HG02623 (cell line): ENCODE measurements around the gene COA3.
"Not testable (repeated sequence)": the region's sequence is repeated elsewhere in the genome, so short reads cannot be mapped to it uniquely, and the experiment has no call there.

Experiments
- ATAC-seq: cut with Tn5 transposase; IDR thresholded peaks from one replicate; pipeline ENCODE4 v1.9.1; 2021; ENCODE audit warnings: moderate library complexity; ENCODE audit not compliant: unreplicated experiment

Gene COA3

DNA sequence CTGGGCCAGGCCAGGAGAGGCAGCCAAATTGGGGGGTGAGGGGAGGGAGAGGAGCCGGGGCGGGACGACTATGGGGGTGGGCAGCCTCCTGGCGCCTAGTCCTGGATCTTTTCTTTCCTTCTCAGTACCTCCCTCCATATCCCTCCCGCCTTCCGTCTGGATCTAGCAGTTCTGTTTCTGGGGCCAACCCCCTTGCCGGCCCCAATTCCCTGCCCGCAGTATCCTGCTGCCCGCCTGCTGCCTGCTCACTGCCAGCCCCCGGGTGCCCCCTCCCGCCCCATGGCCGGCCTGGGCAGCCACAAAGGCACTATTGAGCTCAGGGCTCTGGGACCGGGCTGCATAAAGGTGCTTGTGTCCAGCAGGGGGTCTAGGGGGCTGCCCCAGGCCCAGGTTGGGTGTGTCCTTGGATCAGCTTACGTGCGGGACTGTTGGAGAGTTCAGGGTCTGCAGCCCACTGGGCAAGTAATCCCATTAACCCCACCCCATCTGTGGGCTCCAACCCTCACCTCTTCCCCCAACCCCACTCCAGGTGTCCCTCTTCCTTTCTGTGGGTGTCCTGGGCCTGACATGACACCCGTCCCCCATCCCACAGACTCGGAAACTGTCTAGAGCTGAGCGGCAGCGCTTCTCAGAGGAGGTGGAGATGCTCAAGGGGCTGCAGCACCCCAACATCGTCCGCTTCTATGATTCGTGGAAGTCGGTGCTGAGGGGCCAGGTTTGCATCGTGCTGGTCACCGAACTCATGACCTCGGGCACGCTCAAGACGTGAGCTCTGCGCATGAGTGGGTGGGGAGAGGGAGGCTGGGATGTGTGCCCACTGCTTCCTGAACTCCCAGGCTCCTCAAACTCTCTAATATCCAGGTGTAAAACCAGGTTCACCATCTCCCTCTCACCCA is 16.1 kb downstream of the COA3 start:
- ATAC-seq, result no peak

- no peak for ATAC-seq
Measured at GRCh38 chr17:42781639-42782165, 16.8 kb downstream of the COA3 start.

DNA sequence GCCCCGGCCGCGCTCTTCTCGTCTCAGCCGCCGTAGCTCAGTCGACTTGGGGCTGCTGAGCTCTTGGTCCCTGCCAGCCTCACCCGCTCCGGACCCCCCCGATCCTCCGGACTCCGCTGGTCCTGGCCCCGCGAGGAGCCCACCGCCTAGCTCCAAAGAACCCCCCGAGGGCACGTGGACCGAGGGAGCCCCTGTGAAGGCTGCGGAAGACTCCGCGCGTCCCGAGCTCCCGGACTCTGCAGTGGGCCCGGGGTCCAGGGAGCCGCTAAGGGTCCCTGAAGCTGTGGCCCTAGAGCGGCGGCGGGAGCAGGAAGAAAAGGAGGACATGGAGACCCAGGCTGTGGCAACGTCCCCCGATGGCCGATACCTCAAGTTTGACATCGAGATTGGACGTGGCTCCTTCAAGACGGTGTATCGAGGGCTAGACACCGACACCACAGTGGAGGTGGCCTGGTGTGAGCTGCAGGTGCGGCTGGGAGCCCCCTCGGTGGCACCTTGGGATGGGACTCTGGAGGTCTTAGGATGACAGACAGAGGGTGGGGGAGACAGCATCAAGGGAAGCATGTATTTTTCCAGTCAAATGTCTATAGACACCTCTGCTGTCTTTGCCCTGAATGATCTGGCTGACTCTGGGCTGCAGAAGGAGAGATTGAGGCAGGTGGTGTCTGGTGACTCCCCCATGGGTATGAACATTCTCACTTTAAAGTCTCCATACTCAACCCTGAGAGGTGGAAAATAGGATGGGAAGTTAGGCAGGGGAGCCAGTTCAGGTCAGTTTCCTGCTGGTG is 17.5 kb downstream of the COA3 start:
- no peak for ATAC-seq

DNA sequence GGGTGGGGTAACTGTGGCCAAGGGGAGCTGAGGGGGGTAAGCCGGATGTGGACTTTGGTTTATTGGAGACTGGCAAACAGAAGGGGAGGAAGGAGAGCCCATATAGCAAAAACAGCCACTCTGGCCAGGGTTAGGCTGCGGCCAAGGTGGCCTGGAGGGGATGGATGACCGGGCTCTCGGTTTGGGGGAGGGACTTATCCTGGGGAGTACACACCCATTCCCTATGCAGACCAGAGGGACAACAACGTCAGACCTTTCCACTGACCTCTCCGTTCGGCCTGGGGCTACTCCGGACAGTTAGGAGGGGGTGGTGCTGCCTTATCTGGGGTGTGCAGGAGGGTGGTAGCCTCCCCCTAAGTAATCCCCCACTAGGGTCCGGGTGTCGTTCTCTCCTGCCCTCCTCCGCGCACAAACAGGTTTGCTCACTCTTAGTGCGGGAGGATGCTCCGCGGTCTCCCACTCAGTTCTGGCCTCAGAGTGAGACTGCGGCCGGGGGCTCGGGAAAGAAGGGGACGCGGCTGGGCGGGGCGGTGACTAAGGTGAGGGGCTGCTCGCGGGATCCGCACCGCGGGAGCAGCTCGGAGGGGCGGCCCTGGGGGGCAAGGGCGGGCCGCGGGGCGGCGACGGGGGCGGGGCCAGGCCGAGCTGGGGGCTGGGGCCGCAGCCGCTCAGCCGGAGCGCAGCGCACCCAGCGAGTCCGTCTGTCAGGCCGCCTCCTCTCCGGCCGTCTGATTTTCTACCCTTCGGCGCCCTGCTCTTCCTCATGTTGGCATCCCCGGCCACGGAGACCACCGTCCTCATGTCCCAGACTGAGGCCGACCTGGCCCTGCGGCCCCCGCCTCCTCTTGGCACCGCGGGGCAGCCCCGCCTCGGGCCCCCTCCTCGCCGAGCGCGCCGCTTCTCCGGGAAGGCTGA is 18.3 kb downstream of the COA3 start, which contains the start of gene WNK4:
TSS of gene WNK4 (plus strand) at position 675 of the 915 bp plus-strand sequence. CDS start at position 764, 89 bp downstream.
- no peak for ATAC-seq

- no peak for ATAC-seq
Measured at GRCh38 chr17:42779304-42779935, 19.1 kb downstream of the COA3 start.

DNA sequence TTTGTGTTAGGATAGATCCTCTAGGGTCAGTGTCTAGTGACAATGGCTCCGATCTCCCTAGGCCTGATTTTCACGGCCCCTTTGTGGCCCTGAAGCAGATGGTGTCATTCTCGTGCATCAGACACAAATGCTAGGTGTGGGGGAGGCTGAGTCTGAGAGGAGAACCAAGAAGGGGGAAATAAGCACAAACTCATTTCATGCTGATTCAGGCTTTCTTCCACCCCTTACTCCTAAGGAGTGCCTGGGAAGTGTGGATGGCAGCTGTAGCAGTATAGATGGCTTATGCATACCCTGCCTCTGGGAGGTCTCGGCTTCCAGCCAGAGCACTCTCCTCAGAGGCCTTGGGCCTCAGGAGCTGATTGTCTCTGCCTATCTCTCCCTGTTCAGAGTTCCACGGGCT is 19.9 kb downstream of the COA3 start:
- ATAC-seq, result no peak

DNA sequence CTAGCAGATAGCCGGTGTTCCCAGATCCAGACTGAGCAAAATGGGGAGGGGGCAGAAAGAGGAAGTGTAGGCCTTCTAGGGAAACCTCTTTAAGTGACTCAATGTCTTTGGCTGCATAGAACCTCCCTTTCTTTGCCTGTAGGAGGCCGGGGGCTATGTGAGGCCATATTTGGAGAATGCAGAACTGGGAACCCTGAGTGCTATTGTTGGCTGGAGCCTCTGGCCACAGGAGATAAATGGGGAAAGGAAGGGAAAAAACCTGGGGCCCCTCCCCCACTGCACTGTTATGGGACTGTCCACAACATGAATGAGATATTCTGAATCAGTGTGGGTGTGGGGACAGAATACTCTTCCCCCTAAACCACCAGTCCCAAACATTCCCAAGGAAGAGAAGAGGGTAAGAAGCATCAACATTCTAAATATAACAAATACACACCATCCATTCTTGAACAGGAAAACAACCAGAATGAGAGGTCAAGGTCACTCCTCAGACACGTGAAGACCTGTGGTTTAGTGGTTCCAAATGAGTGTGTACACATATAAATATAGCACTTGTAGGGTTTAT is 22.9 kb downstream of the COA3 start:
- ATAC-seq, result no peak

DNA sequence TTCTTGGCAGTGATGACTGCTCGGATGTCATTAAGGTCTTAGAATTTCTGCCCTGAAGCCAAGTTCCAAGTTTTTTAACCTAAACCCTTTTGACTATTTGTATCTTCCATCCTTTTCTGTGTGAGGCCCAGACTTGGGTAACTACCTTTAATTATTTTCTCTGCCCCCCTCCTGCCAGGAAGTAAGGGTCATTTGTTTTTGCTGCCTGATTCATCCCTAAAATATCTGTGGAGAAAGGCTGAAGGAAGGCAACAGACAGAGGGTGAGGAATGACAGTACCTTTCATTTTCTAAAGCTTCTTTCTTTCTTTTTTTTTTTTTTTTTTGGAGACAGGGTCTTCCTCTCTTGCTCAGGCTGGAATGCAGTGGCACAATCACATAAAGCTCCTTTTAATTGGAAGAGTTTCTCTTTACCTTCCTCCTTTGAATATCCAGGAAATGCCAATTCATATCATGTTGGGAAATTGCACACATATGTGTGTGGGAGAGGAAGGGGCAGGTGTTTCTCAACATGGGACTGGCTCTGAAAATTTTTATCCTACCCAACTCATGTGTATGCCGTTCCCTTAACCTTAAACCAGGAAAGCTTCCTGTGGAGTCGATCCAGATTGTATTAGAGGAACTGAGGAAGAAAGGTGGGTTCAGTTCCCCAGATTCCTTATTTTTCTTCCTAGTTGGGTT is 24.3 kb downstream of the COA3 start:
- ATAC-seq, result no peak

DNA sequence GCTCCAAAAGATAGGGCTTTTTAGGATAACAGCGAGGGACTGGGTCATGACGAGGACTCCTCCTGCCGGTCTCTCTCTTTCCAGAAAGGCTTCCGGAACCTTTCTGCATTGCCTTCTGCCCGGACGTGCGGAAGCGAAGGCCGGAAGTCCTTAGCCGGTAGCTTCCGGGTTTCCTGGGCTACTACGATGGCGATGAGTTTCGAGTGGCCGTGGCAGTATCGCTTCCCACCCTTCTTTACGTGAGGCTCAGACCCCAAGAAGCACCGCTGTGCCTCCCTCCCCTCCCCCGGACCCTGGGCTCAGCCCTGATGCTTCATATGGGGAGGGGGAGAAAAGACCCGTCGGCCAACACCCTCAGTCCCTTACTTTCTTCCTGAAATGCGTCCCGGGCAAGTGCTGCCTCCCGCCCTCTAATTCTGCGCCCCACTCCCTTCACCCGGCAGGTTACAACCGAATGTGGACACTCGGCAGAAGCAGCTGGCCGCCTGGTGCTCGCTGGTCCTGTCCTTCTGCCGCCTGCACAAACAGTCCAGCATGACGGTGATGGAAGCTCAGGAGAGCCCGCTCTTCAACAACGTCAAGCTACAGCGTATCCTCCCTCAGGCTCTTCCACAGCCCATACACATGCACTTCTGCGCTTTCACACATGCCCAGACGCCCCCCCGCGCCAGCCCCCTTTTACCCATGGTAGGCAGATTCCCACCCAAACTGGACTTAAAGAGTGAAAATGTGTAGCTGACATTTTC is 25.0 kb downstream of the COA3 start, which contains the start of gene VPS25:
TSS of gene VPS25 (plus strand) at position 160 of the 746 bp plus-strand sequence. CDS start at position 187, 27 bp downstream.
- peak; percentile 48 for ATAC-seq

- no peak for ATAC-seq
Measured at GRCh38 chr17:42772945-42773289, 25.6 kb downstream of the COA3 start.

GRCh38 chr17:42769964-42770363 is 28.5 kb downstream of the COA3 start:
- ATAC-seq, result not testable (repeated sequence)

DNA sequence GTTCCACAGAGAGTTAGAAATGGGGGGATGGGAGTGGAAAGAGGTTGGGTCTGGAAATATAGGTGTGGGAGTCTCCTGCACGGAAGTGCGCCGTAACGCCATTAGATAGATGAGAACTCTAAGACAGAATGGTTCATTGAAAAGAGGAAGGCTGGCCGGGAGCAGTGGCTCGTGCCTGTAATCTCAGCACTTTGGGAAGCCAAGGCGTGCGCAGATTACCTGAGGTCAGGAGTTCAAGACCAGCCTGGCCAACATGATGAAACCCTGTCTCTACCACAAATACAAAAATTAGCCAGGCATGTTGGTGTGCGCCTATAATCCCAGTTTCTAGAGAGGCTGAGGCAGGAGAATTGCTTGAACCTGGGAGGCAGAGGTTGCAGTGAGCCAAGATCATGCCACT is 30.5 kb downstream of the COA3 start:
- ATAC-seq, result not testable (repeated sequence)

DNA sequence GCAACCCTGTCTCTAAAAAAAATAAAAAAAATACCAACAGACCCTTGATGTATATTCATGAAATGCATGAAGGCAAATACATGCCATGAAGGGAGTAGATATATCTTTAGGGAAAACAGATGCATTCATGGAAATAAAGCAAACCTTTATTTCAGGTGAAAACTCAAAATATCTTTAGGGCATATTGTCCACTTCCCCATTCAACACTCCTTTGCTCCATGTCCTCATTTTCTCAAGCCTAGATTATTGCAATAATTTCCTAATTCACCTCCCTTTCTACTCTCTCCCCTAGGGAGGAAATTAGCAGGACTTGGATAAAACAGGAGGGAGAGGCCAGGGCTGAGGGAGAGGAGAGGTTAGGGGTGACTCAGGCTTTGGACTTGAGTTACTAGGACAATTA is 31.0 kb downstream of the COA3 start:
- ATAC-seq, result no peak

DNA sequence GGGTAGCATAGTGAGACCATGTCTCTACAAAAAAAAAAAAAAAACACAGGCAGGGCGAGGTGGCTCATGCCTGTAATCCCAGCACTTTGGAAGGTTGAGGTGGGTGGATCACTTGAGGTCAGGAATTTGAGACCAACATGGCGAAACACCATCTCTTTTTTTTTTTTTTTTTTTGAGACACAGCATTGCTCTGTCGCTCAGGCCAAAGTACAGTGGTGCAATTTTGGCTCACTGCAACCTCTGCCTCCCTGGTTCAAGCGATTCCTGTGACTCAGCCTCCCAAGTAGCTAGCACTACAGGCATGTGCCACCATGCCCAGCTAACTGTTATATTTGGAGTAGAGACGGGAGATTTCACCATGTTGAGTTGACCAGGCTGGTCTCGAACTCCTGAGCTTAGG is 32.4 kb downstream of the COA3 start:
- ATAC-seq, result no peak

- ATAC-seq, result no peak
Measured at GRCh38 chr17:42761638-42762037, 36.9 kb downstream of the COA3 start.

DNA sequence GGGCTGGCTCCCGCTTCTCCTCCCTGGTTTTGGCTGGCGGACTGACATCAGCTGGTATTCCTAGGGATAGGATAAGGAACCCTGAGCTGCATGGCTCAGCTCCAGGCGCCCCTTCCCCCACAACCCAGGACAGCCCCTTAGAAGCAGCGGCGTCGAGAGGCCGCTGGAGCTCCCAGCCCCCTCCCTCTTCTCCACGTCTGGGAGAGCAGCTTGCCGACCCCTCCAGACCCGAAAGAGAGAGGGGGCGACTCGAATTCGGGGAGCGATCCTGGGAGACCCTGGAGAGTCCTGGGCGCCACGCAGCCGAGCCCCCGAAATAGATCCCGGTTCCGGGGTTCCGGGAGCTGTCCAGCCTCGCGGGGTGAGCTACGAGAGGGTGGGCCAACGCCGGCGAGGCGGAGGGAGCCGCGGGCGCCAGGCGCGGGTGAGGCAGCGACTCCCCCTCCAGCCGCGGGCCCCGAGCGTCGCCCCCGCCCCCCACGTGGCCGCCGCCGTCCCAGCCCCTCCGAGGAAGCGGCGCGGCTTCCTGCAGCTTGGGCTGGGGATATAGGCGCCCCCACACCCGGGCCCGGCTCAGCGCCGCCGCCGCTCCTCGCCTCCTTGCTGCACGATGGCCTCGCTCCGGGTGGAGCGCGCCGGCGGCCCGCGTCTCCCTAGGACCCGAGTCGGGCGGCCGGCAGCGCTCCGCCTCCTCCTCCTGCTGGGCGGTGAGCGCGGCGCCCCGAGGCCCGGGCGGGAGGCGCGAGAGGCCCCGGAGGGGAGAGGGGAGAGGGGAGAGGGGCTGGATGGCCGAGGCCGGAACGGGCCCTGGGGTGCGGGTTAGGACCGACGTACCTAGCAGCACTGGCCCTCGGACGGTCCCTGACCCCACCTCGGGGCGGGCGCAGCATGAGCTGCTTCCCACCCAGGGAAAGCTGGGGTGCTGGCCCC is 37.6 kb downstream of the COA3 start, which contains the start of gene RAMP2:
TSS of gene RAMP2 (plus strand) at position 576 of the 930 bp plus-strand sequence. CDS start at position 611, 35 bp downstream.
- no peak for ATAC-seq

DNA sequence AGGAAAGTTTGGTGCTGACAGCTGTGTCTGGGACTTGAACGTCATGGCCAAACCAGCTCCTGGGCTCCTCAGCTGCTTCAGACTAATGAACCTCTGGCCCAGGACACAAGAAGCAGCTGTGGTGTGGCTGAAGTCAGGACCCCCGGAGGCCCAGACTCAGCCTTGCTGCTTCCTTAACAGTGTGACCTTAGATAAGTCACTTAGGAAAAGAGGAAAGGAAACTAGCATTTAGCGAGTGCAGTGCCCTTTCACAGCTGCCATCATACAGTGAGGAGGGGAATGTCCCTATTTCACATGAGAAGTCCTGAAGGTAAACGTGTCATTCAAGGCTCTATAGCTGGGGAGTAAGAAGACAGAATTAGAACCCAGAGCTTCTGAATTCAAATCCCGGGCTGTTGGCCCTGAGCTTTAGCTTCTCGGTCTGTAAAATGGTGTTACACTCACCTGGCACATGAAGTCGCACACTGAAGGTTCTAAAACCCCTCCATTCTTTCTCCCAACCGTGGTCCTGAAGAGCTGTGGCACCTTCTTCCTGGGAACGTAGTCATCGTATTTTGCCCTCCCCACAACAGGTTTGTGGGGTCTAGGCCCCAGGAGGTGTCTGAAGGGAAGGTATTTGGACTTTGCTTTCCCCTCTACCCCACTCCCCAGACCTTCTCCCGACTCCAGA is 38.4 kb downstream of the COA3 start:
- no peak for ATAC-seq
